Astrocyte of the spinal cord (primary cell): ENCODE results near the gene BCL11A.

Experiments
- DNase-seq: peaks from one replicate; pipeline ENCODE4 v3.0.0; 2011; ENCODE audit warnings: low read depth, low spot score
- H3K4me3 ChIP-seq: 2 replicates; pipeline ENCODE4 v1.5.1; 2011; ENCODE audit warnings: low read depth, mild to moderate bottlenecking, low read length, moderate library complexity
- CTCF ChIP-seq: IDR thresholded peaks from 2 replicates; pipeline ENCODE4 v1.5.1; 2012; ENCODE audit warnings: low read depth, mild to moderate bottlenecking, low read length, inconsistent platforms
- in situ Hi-C: cut with HindIII; loops from 2 replicates; pipeline ENCODE4 v1.10.0; 2017; ENCODE audit warnings: low sequenced_read_pairs

BCL11A gene

GRCh38 chr2:60565472-60565871, 12.0 kb upstream of the BCL11A start:
- DNase-seq, result peak; percentile 38
- no peak overlapping the region for H3K4me3 ChIP-seq
- TF ChIP-seq CTCF, result peak; percentile 33
- in situ Hi-C loops, result no loop called here

GRCh38 chr2:60560734-60561644, 7.5 kb upstream of the BCL11A start:
- DNase-seq, result no peak
- no peak overlapping the region for H3K4me3 ChIP-seq
- TF ChIP-seq CTCF, result peak; percentile 59
- in situ Hi-C loops, result no loop called here

- no peak for TF ChIP-seq CTCF
- H3K4me3 ChIP-seq, result no peak overlapping the region
- DNase-seq, result no peak
- in situ Hi-C loops, result no loop called here
Observed at GRCh38 chr2:60559880-60560279, 6.4 kb upstream of the BCL11A start.

GRCh38 chr2:60558536-60558935, 5.1 kb upstream of the BCL11A start:
- in situ Hi-C loops, result no loop called here
- DNase-seq, result no peak
- H3K4me3 ChIP-seq, result no peak overlapping the region
- no peak for TF ChIP-seq CTCF

GRCh38 chr2:60557486-60557864, 4.0 kb upstream of the BCL11A start:
- in situ Hi-C loops, result no loop called here
- DNase-seq, result no peak
- TF ChIP-seq CTCF, result no peak
- H3K4me3 ChIP-seq, result no peak overlapping the region

GRCh38 chr2:60556576-60557485, 3.4 kb upstream of the BCL11A start:
- H3K4me3 ChIP-seq, result no peak overlapping the region
- no peak for DNase-seq
- in situ Hi-C loops, result no loop called here
- TF ChIP-seq CTCF, result no peak
